HCT116 (cell line): ENCODE results near the gene ITIH6. TPM values are rescaled to one million over a fixed set of nuclear protein-coding genes. Genes with fewer than 3 reads are reported as not detected.

ENCODE experiments used
- ATAC-seq: fragments of 200-7000 bp; cut with Tn5 transposase; 2 replicates; pipeline ENCODE4 v1.9.1; 2020; ENCODE audit warnings: mild to moderate bottlenecking, moderate library complexity
- BruUV-seq: library from RNA; stranded (reverse); fragments of 400-500 nt; replicated peaks from 2 replicates; lab custom pipeline; 2021; lab: Mats Ljungman, UMichigan
- CTCF ChIA-PET: fragments of 300-600 bp; sonication (Branson Sonifier 250); formaldehyde crosslinking; loops from one replicate; lab custom pipeline; 2021; ENCODE audit warnings: antibody characterized with exemption; lab: Charles Lee
- POLR2A ChIA-PET: fragments of 300-600, 350-600 bp; sonication (Branson Sonifier 250); formaldehyde crosslinking; loops from one replicate; lab custom pipeline; 2021; ENCODE audit warnings: antibody characterized with exemption; lab: Charles Lee
- RAD21 ChIA-PET, 2 experiments: fragments of 300-600 bp; sonication (Branson Sonifier 250); formaldehyde crosslinking; loops; one replicate each; lab custom pipeline; 2023; ENCODE audit warnings: low total read pairs in 2 of 2; ENCODE audit not compliant: uncharacterized antibody in 2 of 2, unreplicated experiment in 2 of 2, low non-redundant PET in 1 of 2; lab: Charles Lee
- DNase-seq: peaks from one replicate; pipeline ENCODE4 v3.0.0-alpha.2; 2010; ENCODE audit warnings: low read depth, low spot score
- H2AFZ ChIP-seq: fragments of 200-600 bp; shearing (Covaris generic), sonication (generic); 2 replicates; pipeline ENCODE4 v1.6.1; 2017; ENCODE audit warnings: low read depth, mixed run types, mixed read lengths, antibody characterized with exemption, low read length; ENCODE audit not compliant: poor library complexity, severe bottlenecking
- H3K27ac ChIP-seq: 2 replicates; pipeline ENCODE4 v1.5.1; 2012; ENCODE audit warnings: low read depth, low read length
- H3K27me3 ChIP-seq: fragments of 200-600 bp; sonication (generic); 2 replicates; pipeline ENCODE4 v1.6.1; 2016; ENCODE audit warnings: mixed run types, low read length, mixed read lengths; ENCODE audit not compliant: insufficient read depth
- H3K36me3 ChIP-seq, 2 experiments: fragments of 200-500 bp in 1 of 2; fragments of 200-600 bp in 1 of 2; sonication (Bioruptor generic) in 1 of 2; sonication (generic) in 1 of 2; 2 replicates each; pipeline versions ENCODE4 v1.5.1 to v1.6.1; 2014 to 2016; ENCODE audit warnings: low read length in 2 of 2, inconsistent platforms in 1 of 2, mixed read lengths in 1 of 2, mixed run types in 1 of 2; ENCODE audit not compliant: insufficient read depth in 2 of 2, control insufficient read depth in 1 of 2
- H3K4me1 ChIP-seq, 2 experiments: fragments of 200-600 bp in 1 of 2; sonication (generic) in 1 of 2; 2 replicates each; pipeline versions ENCODE4 v1.5.1 to v1.6.1; 2012 to 2017; ENCODE audit warnings: low read length in 2 of 2, inconsistent platforms in 1 of 2, mild to moderate bottlenecking in 1 of 2, mixed read lengths in 1 of 2, mixed run types in 1 of 2, moderate library complexity in 1 of 2; ENCODE audit not compliant: insufficient read depth in 2 of 2, control insufficient read depth in 1 of 2
- H3K4me2 ChIP-seq: fragments of 200-600 bp; sonication (generic); 2 replicates; pipeline ENCODE4 v1.6.1; 2017; ENCODE audit warnings: mixed run types, low read length, mixed read lengths
- H3K4me3 ChIP-seq, 2 experiments: fragments of 200-600 bp in 1 of 2; sonication (generic) in 1 of 2; replicated peaks in 1 of 2; 2 replicates each; pipeline ENCODE4 v1.5.1; 2011 to 2016; ENCODE audit warnings: low read length in 2 of 2, control low read depth in 1 of 2, low read depth in 1 of 2, mild to moderate bottlenecking in 1 of 2, mixed read lengths in 1 of 2, mixed run types in 1 of 2
- H3K79me2 ChIP-seq: fragments of 200-600 bp; sonication (generic); 2 replicates; pipeline ENCODE4 v1.6.1; 2017; ENCODE audit warnings: mild to moderate bottlenecking, mixed run types, low read length, moderate library complexity, mixed read lengths; ENCODE audit not compliant: insufficient read depth
- H3K9ac ChIP-seq: fragments of 200-600 bp; sonication (generic); 2 replicates; pipeline ENCODE4 v1.6.1; 2016; ENCODE audit warnings: low read length, mixed read lengths
- H3K9me2 ChIP-seq: fragments of 200-600 bp; sonication (generic), shearing (Covaris generic); 2 replicates; pipeline ENCODE4 v1.6.1; 2017; ENCODE audit warnings: mixed run types, mild to moderate bottlenecking, moderate library complexity; ENCODE audit not compliant: insufficient read depth
- H3K9me3 ChIP-seq, 2 experiments: fragments of 200-500 bp in 1 of 2; fragments of 200-600 bp in 1 of 2; sonication (Bioruptor generic) in 1 of 2; sonication (generic) in 1 of 2; 2 replicates each; pipeline ENCODE4 v1.6.1; 2014 to 2017; ENCODE audit warnings: low read length in 2 of 2, mixed read lengths in 2 of 2, inconsistent platforms in 1 of 2, low read depth in 1 of 2, mild to moderate bottlenecking in 1 of 2, mixed run types in 1 of 2, moderate library complexity in 1 of 2; ENCODE audit not compliant: control insufficient read depth in 1 of 2, insufficient read depth in 1 of 2
- H4K20me1 ChIP-seq: fragments of 200-600 bp; sonication (generic), shearing (Covaris generic); 2 replicates; pipeline ENCODE4 v1.6.1; 2017; ENCODE audit warnings: mixed run types, mild to moderate bottlenecking, moderate library complexity; ENCODE audit not compliant: insufficient read depth
- ATF3 ChIP-seq: IDR thresholded peaks from 2 replicates; pipeline ENCODE4 v1.6.1; 2012
- CTCF ChIP-seq, 3 experiments: fragments of 200-600 bp in 1 of 3; sonication (generic) in 1 of 3; IDR thresholded peaks in 2 of 3; conservative IDR thresholded peaks in 1 of 3; 2 replicates each; pipeline ENCODE4 v1.5.1; 2012 to 2017; ENCODE audit warnings: low read depth in 2 of 3, low read length in 2 of 3, antibody characterized with exemption in 1 of 3, borderline replicate concordance in 1 of 3, control low read depth in 1 of 3, mild to moderate bottlenecking in 1 of 3, mixed read lengths in 1 of 3, mixed run types in 1 of 3, moderate library complexity in 1 of 3; ENCODE audit not compliant: insufficient read depth in 1 of 3
- EGR1 ChIP-seq: IDR thresholded peaks from 2 replicates; pipeline ENCODE4 v1.6.1; 2012; ENCODE audit warnings: low read depth
- ELF1 ChIP-seq: IDR thresholded peaks from 2 replicates; pipeline ENCODE4 v1.6.1; 2012; ENCODE audit warnings: low read depth, borderline replicate concordance
- EZH2 ChIP-seq: fragments of 200-600 bp; sonication (generic); IDR thresholded peaks from 2 replicates; pipeline ENCODE4 v1.6.1; 2017; ENCODE audit warnings: antibody characterized with exemption, mixed run types
- JUND ChIP-seq: IDR thresholded peaks from 2 replicates; pipeline ENCODE4 v1.6.1; 2012
- RAD21 ChIP-seq: IDR thresholded peaks from 2 replicates; pipeline ENCODE4 v1.6.1; 2012; ENCODE audit warnings: low read depth, mild to moderate bottlenecking
- SIN3A ChIP-seq: IDR thresholded peaks from 2 replicates; pipeline ENCODE4 v1.6.1; 2012; ENCODE audit warnings: low read depth
- TCF7L2 ChIP-seq: IDR thresholded peaks from 2 replicates; pipeline ENCODE4 v1.7.0; 2011; ENCODE audit warnings: borderline replicate concordance, inconsistent platforms; ENCODE audit not compliant: insufficient read depth, insufficient read length; ENCODE audit errors: extremely low read depth
- YY1 ChIP-seq: IDR thresholded peaks from 2 replicates; pipeline ENCODE4 v1.6.1; 2011; ENCODE audit warnings: low read length, low read depth, moderate library complexity, mild to moderate bottlenecking; ENCODE audit not compliant: insufficient replicate concordance; ENCODE audit errors: extremely low read depth
- ZBTB33 ChIP-seq: IDR thresholded peaks from 2 replicates; pipeline ENCODE4 v1.6.1; 2011; ENCODE audit warnings: mild to moderate bottlenecking, low read length, moderate library complexity; ENCODE audit not compliant: insufficient replicate concordance; ENCODE audit errors: extremely low read depth
- intact Hi-C: fragments of 100-400 bp; cut with micrococcal nuclease; formaldehyde crosslinking; loops from 2 replicates; pipeline ENCODE4 v1.10.0; 2022
- total RNA-seq: library from RNA; stranded (reverse); gene quantifications from one replicate; pipeline ENCODE4 v1.2.1, GENCODE V29; 2021; ENCODE audit not compliant: unreplicated experiment

ITIH6 gene
- total RNA-seq, 1 experiment from 2014 or later, result not detected

- no peaks in the 10 kb centered on the region for H3K27me3 ChIP-seq
- H3K4me2 ChIP-seq, result no peak overlapping the region
- no peaks in the 10 kb centered on the region for H3K9me2 ChIP-seq
- H4K20me1 ChIP-seq, result no peaks in the 10 kb centered on the region
- TF ChIP-seq CTCF (IDR thresholded peaks at IDR 0.05 in 2 of 3, conservative IDR thresholded peaks at IDR 0.05 in 1 of 3; ENCODE audit: borderline replicate concordance in 1 of 3, insufficient read depth in 1 of 3, low read depth in 2 of 3, low read length in 2 of 3) (peak in 2 of 3 experiments; percentile 28 to 34; a peak in 2 of 6 replicates), JUND (no peak), RAD21 (peak; percentile 42; the same call in 1 of the 2 replicates)
- H3K36me3 ChIP-seq, result no peaks in the 10 kb centered on the region
- CTCF ChIA-PET, result no interaction called here
- H3K4me3 ChIP-seq, result no peak overlapping the region
- H2AFZ ChIP-seq, result no peak overlapping the region
- no peaks in the 10 kb centered on the region for H3K9me3 ChIP-seq
- POLR2A ChIA-PET, result no interaction called here
- ATAC-seq (peak; percentile 82), DNase-seq (no peak)
- no peak overlapping the region for H3K9ac ChIP-seq
- intact Hi-C loops, result loop anchor here (5.0 kb wide), 1 partner anchor 231 kb away; no protein-coding TSS in a partner anchor
- no peaks in the 10 kb centered on the region for H3K79me2 ChIP-seq
- H3K27ac ChIP-seq, result no peak overlapping the region
- no peaks in the 10 kb centered on the region for H3K4me1 ChIP-seq
- RAD21 ChIA-PET, result no interaction called here
- BruUV-seq, result no TSS peak
Measured at GRCh38 chrX:54825716-54826438, 27.8 kb upstream of the ITIH6 start.

GRCh38 chrX:54824722-54825121 lies 26.7 kb upstream of the ITIH6 start:
- Histone ChIP-seq H3K4me1 (no peaks in the 10 kb centered on the region), H4K20me1 (no peaks in the 10 kb centered on the region), H3K9me2 (no peaks in the 10 kb centered on the region), H3K4me3 (no peak overlapping the region), H3K79me2 (no peaks in the 10 kb centered on the region), H3K9ac (no peak overlapping the region), H3K9me3 (no peaks in the 10 kb centered on the region), H3K4me2 (no peak overlapping the region), H2AFZ (no peak overlapping the region), H3K27me3 (no peaks in the 10 kb centered on the region), H3K27ac (no peak overlapping the region), H3K36me3 (no peaks in the 10 kb centered on the region)
- ChIA-PET CTCF (no interaction called here), POLR2A (no interaction called here), RAD21 (no interaction called here)
- DNase-seq (no peak), ATAC-seq (no peak)
- BruUV-seq, result no TSS peak
- intact Hi-C loops, result loop anchor here (5.0 kb wide), 1 partner anchor 233 kb away; no protein-coding TSS in a partner anchor
- TF ChIP-seq SIN3A (no peak), EZH2 (no peak), RAD21 (no peak), ELF1 (no peak), YY1 (no peak), TCF7L2 (no peak), ZBTB33 (no peak), ATF3 (no peak), EGR1 (no peak)
